IMR-90 (cell line): ENCODE results near the gene CENPS. TPM values are rescaled to one million over a fixed set of nuclear protein-coding genes. Genes with fewer than 3 reads are reported as not detected.

ENCODE experiments used
- ATAC-seq: fragments of 200-7000 bp; cut with Tn5 transposase; 2 replicates; pipeline ENCODE4 v1.9.1; 2020; ENCODE audit warnings: low read depth, mild to moderate bottlenecking, moderate library complexity
- BruUV-seq: library from RNA; stranded (reverse); fragments of 400-500 nt; replicated peaks from 2 replicates; lab custom pipeline; 2021; lab: Mats Ljungman, UMichigan
- CTCF ChIA-PET: fragments of 300-600 bp; formaldehyde crosslinking; extraction: SDS; loops from one replicate; lab custom pipeline; 2021; ENCODE audit warnings: antibody characterized with exemption; lab: Yijun Ruan, JAX
- POLR2A ChIA-PET: fragments of 300-600 bp; sonication (Branson Sonifier 250); formaldehyde crosslinking; loops from one replicate; lab custom pipeline; 2022; ENCODE audit warnings: antibody characterized with exemption; ENCODE audit not compliant: unreplicated experiment; lab: Charles Lee
- DNase-seq: peaks from one replicate; pipeline ENCODE4 v3.0.0; 2013
- H2AFZ ChIP-seq: replicated peaks from 2 replicates; pipeline ENCODE3; 2013; ENCODE audit warnings: low read length, mild to moderate bottlenecking; ENCODE audit not compliant: poor library complexity
- H2AK5ac ChIP-seq: 2 replicates; pipeline ENCODE4 v1.6.1; 2013; ENCODE audit warnings: low read depth, low read length, inconsistent platforms
- H2AK9ac ChIP-seq: replicated peaks from 2 replicates; pipeline ENCODE3; 2013; ENCODE audit warnings: mild to moderate bottlenecking, low read depth, low read length, moderate library complexity; ENCODE audit not compliant: poor library complexity
- H2BK120ac ChIP-seq: 2 replicates; pipeline ENCODE4 v1.6.1; 2013; ENCODE audit warnings: low read depth, low read length, inconsistent platforms
- H2BK15ac ChIP-seq: 3 replicates; pipeline ENCODE4 v1.6.1; 2013; ENCODE audit warnings: low read depth, low read length, inconsistent platforms
- H2BK20ac ChIP-seq: 2 replicates; pipeline ENCODE4 v1.6.1; 2013; ENCODE audit warnings: low read depth, mild to moderate bottlenecking, inconsistent platforms, low read length, moderate library complexity
- H2BK5ac ChIP-seq: 2 replicates; pipeline ENCODE4 v1.6.1; 2013; ENCODE audit warnings: mild to moderate bottlenecking, low read depth, low read length, inconsistent platforms; ENCODE audit not compliant: poor library complexity, severe bottlenecking
- H3K14ac ChIP-seq: replicated peaks from 2 replicates; pipeline ENCODE4 v1.6.1; 2013; ENCODE audit warnings: low read depth, low read length, inconsistent platforms
- H3K18ac ChIP-seq: 2 replicates; pipeline ENCODE4 v1.6.1; 2013; ENCODE audit warnings: low read depth, low read length, control low read depth
- H3K23ac ChIP-seq: 2 replicates; pipeline ENCODE4 v1.6.1; 2013; ENCODE audit warnings: low read depth, low read length, inconsistent platforms
- H3K27ac ChIP-seq: 2 replicates; pipeline ENCODE4 v1.5.1; 2013; ENCODE audit warnings: mild to moderate bottlenecking, control low read depth, low read length; ENCODE audit not compliant: insufficient read depth
- H3K27me3 ChIP-seq: 2 replicates; pipeline ENCODE4 v1.6.1; 2013; ENCODE audit warnings: low read length; ENCODE audit not compliant: control insufficient read depth, insufficient read depth
- H3K36me3 ChIP-seq: 2 replicates; pipeline ENCODE4 v1.6.1; 2013; ENCODE audit warnings: low read length, mixed read lengths; ENCODE audit not compliant: control insufficient read depth, insufficient read depth
- H3K4ac ChIP-seq: 2 replicates; pipeline ENCODE4 v1.6.1; 2013; ENCODE audit warnings: low read depth, low read length, inconsistent platforms
- H3K4me1 ChIP-seq: 2 replicates; pipeline ENCODE4 v1.6.1; 2013; ENCODE audit warnings: low read length, mixed read lengths; ENCODE audit not compliant: control insufficient read depth, insufficient read depth
- H3K4me2 ChIP-seq: 2 replicates; pipeline ENCODE4 v1.6.1; 2013; ENCODE audit warnings: low read depth, mild to moderate bottlenecking, control low read depth, low read length, moderate library complexity
- H3K4me3 ChIP-seq: 2 replicates; pipeline ENCODE4 v1.5.1; 2013; ENCODE audit warnings: low read depth, mild to moderate bottlenecking, control low read depth, low read length, moderate library complexity; ENCODE audit not compliant: insufficient read depth
- H3K56ac ChIP-seq: 2 replicates; pipeline ENCODE4 v1.6.1; 2013; ENCODE audit warnings: low read length, inconsistent platforms; ENCODE audit not compliant: insufficient read depth; ENCODE audit errors: extremely low read depth
- H3K79me1 ChIP-seq, 2 experiments: 2 replicates each; pipeline ENCODE4 v1.6.1; 2013; ENCODE audit warnings: low read length in 2 of 2, inconsistent platforms in 1 of 2, low read depth in 1 of 2
- H3K9ac ChIP-seq: 2 replicates; pipeline ENCODE4 v1.6.1; 2013; ENCODE audit warnings: low read depth, low read length, control low read depth
- H3K9me1 ChIP-seq: 2 replicates; pipeline ENCODE4 v1.6.1; 2013; ENCODE audit warnings: low read length, inconsistent platforms; ENCODE audit not compliant: insufficient read depth
- H3K9me3 ChIP-seq: 2 replicates; pipeline ENCODE4 v1.6.1; 2013; ENCODE audit warnings: low read length; ENCODE audit not compliant: control insufficient read depth, insufficient read depth
- H4K20me1 ChIP-seq: 2 replicates; pipeline ENCODE4 v1.6.1; 2013; ENCODE audit warnings: low read length, inconsistent platforms; ENCODE audit not compliant: insufficient read depth
- H4K5ac ChIP-seq: 2 replicates; pipeline ENCODE4 v1.6.1; 2013; ENCODE audit warnings: mild to moderate bottlenecking, low read depth, low read length, control low read depth
- H4K8ac ChIP-seq, 2 experiments: 2 replicates each; pipeline ENCODE4 v1.6.1; 2013; ENCODE audit warnings: low read depth in 2 of 2, low read length in 2 of 2, control low read depth in 1 of 2, inconsistent platforms in 1 of 2
- H4K91ac ChIP-seq: 2 replicates; pipeline ENCODE4 v1.6.1; 2013; ENCODE audit warnings: low read depth, low read length, inconsistent platforms; ENCODE audit not compliant: insufficient read depth
- BHLHE40 ChIP-seq: fragments of 150-350 bp; IDR thresholded peaks from 2 replicates; pipeline ENCODE4 v1.6.1; 2016; ENCODE audit warnings: mild to moderate bottlenecking, low read depth, low read length
- CEBPB ChIP-seq: IDR thresholded peaks from 2 replicates; pipeline ENCODE4 v1.6.1; 2012; ENCODE audit warnings: low read depth, low read length, improper control_type of control experiment
- FOS ChIP-seq: fragments of 150-350 bp; IDR thresholded peaks from 2 replicates; pipeline ENCODE4 v1.6.1; 2016; ENCODE audit warnings: low read depth, low read length
- MAFK ChIP-seq: IDR thresholded peaks from 2 replicates; pipeline ENCODE4 v1.6.1; 2012; ENCODE audit warnings: low read depth, low read length, improper control_type of control experiment
- MAZ ChIP-seq: IDR thresholded peaks from 2 replicates; pipeline ENCODE4 v1.6.1; 2012; ENCODE audit warnings: low read depth, mild to moderate bottlenecking, low read length, improper control_type of control experiment, moderate library complexity, borderline replicate concordance
- MXI1 ChIP-seq: IDR thresholded peaks from 2 replicates; pipeline ENCODE4 v1.6.1; 2012; ENCODE audit warnings: low read depth, mild to moderate bottlenecking, low read length, moderate library complexity, borderline replicate concordance
- NFE2L2 ChIP-seq: fragments of 150-350 bp; IDR thresholded peaks from 2 replicates; pipeline ENCODE4 v1.6.1; 2016; ENCODE audit warnings: low read depth, mild to moderate bottlenecking, low read length
- POLR2A ChIP-seq: IDR thresholded peaks from 2 replicates; pipeline ENCODE4 v1.6.1; 2012; ENCODE audit warnings: mild to moderate bottlenecking, low read depth, low read length
- RAD21 ChIP-seq: IDR thresholded peaks from 2 replicates; pipeline ENCODE4 v1.6.1; 2012; ENCODE audit warnings: low read length, improper control_type of control experiment
- RCOR1 ChIP-seq: IDR thresholded peaks from 2 replicates; pipeline ENCODE4 v1.6.1; 2012; ENCODE audit warnings: mild to moderate bottlenecking, low read length, improper control_type of control experiment; ENCODE audit not compliant: insufficient replicate concordance
- RFX5 ChIP-seq: IDR thresholded peaks from 2 replicates; pipeline ENCODE4 v1.8.0; 2012; ENCODE audit warnings: low read depth, mild to moderate bottlenecking, low read length, moderate library complexity
- SMC3 ChIP-seq: fragments of 150-350 bp; IDR thresholded peaks from 2 replicates; pipeline ENCODE4 v1.6.1; 2016; ENCODE audit warnings: low read depth, mild to moderate bottlenecking, antibody characterized with exemption, low read length, moderate library complexity
- WGBS, 2 experiments: methylation state at CpG; one replicate each; pipeline versions ENCODE4 v1.1.5 to v1.1.7; 2013; ENCODE audit warnings: missing lambda C conversion rate in 2 of 2; ENCODE audit not compliant: insufficient read length in 1 of 2; ENCODE audit errors: extremely low coverage in 2 of 2; 5-methylcytosine and 5-hydroxymethylcytosine counted together
- dilution Hi-C: fragments of 300-500 bp; cut with HindIII; formaldehyde crosslinking; loops from one replicate; pipeline ENCODE4 v1.14.3; 2018; ENCODE audit warnings: low sequenced_read_pairs; ENCODE audit not compliant: unreplicated experiment
- in situ Hi-C: fragments of 300-500 bp; cut with MboI; formaldehyde crosslinking; loops from 3 replicates; pipeline ENCODE4 v1.14.3; 2019; ENCODE audit warnings: low sequenced_read_pairs, inconsistent platforms, mixed read lengths
- intact Hi-C: fragments of 100-400 bp; cut with micrococcal nuclease; formaldehyde crosslinking; loops from 2 replicates; pipeline ENCODE4 v1.10.0; 2022
- polyA plus RNA-seq, 3 experiments: library from polyadenylated mRNA; depleted of rRNA; stranded (reverse); fragments of >200 nt; gene quantifications; 2 replicates each; pipeline ENCODE4 v1.2.3, GENCODE V29; 2012; ENCODE audit warnings: low replicate concordance in 1 of 3
- total RNA-seq: library from RNA; depleted of rRNA; stranded (reverse); fragments of >200 nt; gene quantifications from 2 replicates; pipeline ENCODE4 v1.2.3, GENCODE V29; 2012
- TF ChIP-seq, protein P1 (sequence below): conservative IDR thresholded peaks from 2 replicates; pipeline ENCODE4 v1.5.1; 2012; ENCODE audit warnings: mild to moderate bottlenecking, low read depth, low read length, improper control_type of control experiment
- TF ChIP-seq, protein P2 (sequence below): fragments of 150-350 bp; IDR thresholded peaks from 2 replicates; pipeline ENCODE4 v1.6.1; 2017; ENCODE audit warnings: mild to moderate bottlenecking, antibody characterized with exemption, low read length, low read depth
- TF ChIP-seq, protein P3 (sequence below): fragments of 150-350 bp; IDR thresholded peaks from 2 replicates; pipeline ENCODE4 v1.6.1; 2016; ENCODE audit warnings: low read depth, mild to moderate bottlenecking, low read length, moderate library complexity, borderline replicate concordance

The CENPS gene
- total and polyA plus RNA-seq, 2 of the 4 experiments (the other 2 are of a cell fraction) = 9.9 to 12.3 TPM

DNA sequence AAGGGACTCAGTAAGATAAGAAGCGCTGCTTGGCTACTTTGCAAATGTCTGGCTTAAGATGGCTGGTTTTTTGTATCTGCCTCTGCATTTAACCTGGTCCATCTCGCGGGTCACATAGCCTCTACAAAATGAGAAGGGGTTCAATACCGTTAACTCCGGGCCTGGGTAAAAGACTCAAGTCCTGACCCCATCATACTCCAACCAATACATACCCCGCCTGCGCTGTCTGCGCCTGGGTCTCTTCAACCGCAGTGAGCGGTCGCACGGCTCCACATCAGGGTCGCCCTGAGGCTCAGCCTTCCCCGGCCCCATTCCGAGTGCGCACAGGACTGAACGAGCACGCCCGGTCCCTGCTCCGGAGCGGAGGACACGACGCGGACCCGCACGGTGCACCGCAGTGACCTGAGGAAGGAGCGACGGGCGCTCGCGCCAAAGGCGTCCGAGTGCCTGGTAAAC is 31.9 kb upstream of the CENPS start:
- intact Hi-C loops = loop anchor here (1.0 kb wide), 1 partner anchor 10 kb away; no protein-coding TSS in a partner anchor
- H4K5ac ChIP-seq = no peak overlapping the region
- H3K18ac ChIP-seq = no peak overlapping the region
- no TSS peak for BruUV-seq
- no peaks in the 10 kb centered on the region for H3K27me3 ChIP-seq
- H2AFZ ChIP-seq = peak overlapping the region; percentile 98
- H2BK120ac ChIP-seq = 0 out of 2 replicates have a peak overlapping the region, but pooled peaks have one; percentile 16
- peak overlapping the region; percentile 34 for H2BK5ac ChIP-seq
- peak overlapping the region; percentile 52 for H3K27ac ChIP-seq
- dilution Hi-C loops = no loop called here
- no peak overlapping the region for H2AK5ac ChIP-seq
- H2BK20ac ChIP-seq = no peak overlapping the region
- WGBS, 2 experiments = 0% methylated on average over 11 of the region's 34 CpGs; no CpG with 5 or more reads in 1 of the 2 experiments
- DNase-seq (no peak), ATAC-seq (peak; percentile 33)
- peak overlapping the region; percentile 18; the same call in 1 of the 2 replicates for H3K4ac ChIP-seq
- CTCF ChIA-PET = interaction anchor here (0.5 to 0.9 kb wide), 3 partner anchors 20 to 109 kb away, joined by 3 to 4 read pairs (median 3); no protein-coding TSS in a partner anchor
- peaks cover 4% of the 10 kb centered on the region; the same call in 1 of the 2 replicates for H3K9me1 ChIP-seq
- peak overlapping the region; percentile 44; the same call in 1 of the 2 replicates for H3K56ac ChIP-seq
- peaks cover 6% of the 10 kb centered on the region for H3K4me1 ChIP-seq
- H3K79me1 ChIP-seq = peaks cover 9 to 22% of the 10 kb centered on the region in 2 experiments
- peak overlapping the region; percentile 99 for H2AK9ac ChIP-seq
- peak overlapping the region; percentile 84 for H3K4me2 ChIP-seq
- in situ Hi-C loops = no loop called here
- no peak overlapping the region for H4K91ac ChIP-seq
- H3K9me3 ChIP-seq = no peaks in the 10 kb centered on the region
- no peak overlapping the region for H2BK15ac ChIP-seq
- peaks cover 22% of the 10 kb centered on the region; the same call in 1 of the 2 replicates for H4K20me1 ChIP-seq
- peak overlapping the region; percentile 51 for H3K23ac ChIP-seq
- H3K36me3 ChIP-seq = peaks cover 7% of the 10 kb centered on the region
- POLR2A ChIA-PET = interaction anchor here (2.9 kb wide), 1 partner anchor 11 kb away, joined by 22 read pairs; no protein-coding TSS in a partner anchor
- peak overlapping the region; percentile 38 for H3K14ac ChIP-seq
- H3K4me3 ChIP-seq = peak overlapping the region; percentile 76
- peak overlapping the region; percentile 42 for H3K9ac ChIP-seq
- H4K8ac ChIP-seq = peak overlapping the region in 1 of 2 experiments; percentile 31; a peak in 1 of 4 replicates
- TF ChIP-seq POLR2A = no peak
- no peak for TF ChIP-seq MAFK
- no peak for TF ChIP-seq FOS
- no peak for TF ChIP-seq NFE2L2
- TF ChIP-seq RCOR1 = no peak
- TF ChIP-seq CEBPB = no peak
- TF ChIP-seq, protein P1, sequence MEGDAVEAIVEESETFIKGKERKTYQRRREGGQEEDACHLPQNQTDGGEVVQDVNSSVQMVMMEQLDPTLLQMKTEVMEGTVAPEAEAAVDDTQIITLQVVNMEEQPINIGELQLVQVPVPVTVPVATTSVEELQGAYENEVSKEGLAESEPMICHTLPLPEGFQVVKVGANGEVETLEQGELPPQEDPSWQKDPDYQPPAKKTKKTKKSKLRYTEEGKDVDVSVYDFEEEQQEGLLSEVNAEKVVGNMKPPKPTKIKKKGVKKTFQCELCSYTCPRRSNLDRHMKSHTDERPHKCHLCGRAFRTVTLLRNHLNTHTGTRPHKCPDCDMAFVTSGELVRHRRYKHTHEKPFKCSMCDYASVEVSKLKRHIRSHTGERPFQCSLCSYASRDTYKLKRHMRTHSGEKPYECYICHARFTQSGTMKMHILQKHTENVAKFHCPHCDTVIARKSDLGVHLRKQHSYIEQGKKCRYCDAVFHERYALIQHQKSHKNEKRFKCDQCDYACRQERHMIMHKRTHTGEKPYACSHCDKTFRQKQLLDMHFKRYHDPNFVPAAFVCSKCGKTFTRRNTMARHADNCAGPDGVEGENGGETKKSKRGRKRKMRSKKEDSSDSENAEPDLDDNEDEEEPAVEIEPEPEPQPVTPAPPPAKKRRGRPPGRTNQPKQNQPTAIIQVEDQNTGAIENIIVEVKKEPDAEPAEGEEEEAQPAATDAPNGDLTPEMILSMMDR = no peak
- no peak for TF ChIP-seq MAZ
- no peak for TF ChIP-seq MXI1
- TF ChIP-seq SMC3 = no peak
- TF ChIP-seq RAD21 = no peak
- no peak for TF ChIP-seq BHLHE40
- no peak for TF ChIP-seq RFX5
- TF ChIP-seq, protein P2, sequence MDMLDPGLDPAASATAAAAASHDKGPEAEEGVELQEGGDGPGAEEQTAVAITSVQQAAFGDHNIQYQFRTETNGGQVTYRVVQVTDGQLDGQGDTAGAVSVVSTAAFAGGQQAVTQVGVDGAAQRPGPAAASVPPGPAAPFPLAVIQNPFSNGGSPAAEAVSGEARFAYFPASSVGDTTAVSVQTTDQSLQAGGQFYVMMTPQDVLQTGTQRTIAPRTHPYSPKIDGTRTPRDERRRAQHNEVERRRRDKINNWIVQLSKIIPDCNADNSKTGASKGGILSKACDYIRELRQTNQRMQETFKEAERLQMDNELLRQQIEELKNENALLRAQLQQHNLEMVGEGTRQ = no peak
- TF ChIP-seq, protein P3, sequence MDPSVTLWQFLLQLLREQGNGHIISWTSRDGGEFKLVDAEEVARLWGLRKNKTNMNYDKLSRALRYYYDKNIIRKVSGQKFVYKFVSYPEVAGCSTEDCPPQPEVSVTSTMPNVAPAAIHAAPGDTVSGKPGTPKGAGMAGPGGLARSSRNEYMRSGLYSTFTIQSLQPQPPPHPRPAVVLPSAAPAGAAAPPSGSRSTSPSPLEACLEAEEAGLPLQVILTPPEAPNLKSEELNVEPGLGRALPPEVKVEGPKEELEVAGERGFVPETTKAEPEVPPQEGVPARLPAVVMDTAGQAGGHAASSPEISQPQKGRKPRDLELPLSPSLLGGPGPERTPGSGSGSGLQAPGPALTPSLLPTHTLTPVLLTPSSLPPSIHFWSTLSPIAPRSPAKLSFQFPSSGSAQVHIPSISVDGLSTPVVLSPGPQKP = no peak
